Measurements from ENCODE around the gene TBC1D22A.

Gene TBC1D22A

DNA sequence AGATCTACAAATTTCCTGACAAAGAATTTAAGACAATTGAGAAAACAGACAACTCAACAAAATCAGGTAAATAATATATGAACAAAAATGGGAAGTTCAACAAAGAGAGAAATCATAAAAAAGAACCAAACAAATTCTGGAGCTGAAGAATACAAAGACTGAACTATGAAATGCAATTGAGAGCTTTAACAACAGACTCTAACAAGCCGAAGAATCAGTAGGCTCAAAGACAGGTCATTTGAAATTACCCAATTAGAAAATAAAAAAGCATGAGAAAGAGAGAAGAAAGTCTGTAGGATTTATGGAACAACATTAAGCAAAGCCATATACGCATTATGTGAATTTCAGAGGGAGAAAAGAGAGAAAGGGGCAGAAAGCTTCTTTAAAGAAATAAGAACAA lies 72.8 kb downstream of the TBC1D22A start:
- DNase-seq (ENCODE audit: low read depth in 2 of 2): no peak

DNA sequence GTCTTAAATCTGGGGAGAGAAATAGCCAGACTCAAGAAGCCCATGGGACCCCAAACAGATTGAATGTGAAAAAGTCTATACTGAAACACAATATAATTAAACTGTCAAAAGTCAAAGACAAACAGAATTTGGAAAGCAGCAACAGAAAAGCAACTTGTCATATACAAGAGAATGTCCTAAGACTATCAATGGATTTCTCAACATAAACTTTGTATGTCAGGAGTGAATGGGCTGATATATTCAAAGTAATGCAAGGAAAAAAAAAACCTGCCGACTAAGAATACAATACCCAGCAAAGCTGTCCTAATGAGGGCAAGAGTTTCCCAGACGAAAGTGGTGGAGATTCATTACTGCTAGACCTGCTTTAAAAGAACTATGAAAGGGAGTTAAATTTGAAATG lies 73.2 kb downstream of the TBC1D22A start:
- DNase-seq (ENCODE audit: low read depth in 2 of 2): no peak

DNA sequence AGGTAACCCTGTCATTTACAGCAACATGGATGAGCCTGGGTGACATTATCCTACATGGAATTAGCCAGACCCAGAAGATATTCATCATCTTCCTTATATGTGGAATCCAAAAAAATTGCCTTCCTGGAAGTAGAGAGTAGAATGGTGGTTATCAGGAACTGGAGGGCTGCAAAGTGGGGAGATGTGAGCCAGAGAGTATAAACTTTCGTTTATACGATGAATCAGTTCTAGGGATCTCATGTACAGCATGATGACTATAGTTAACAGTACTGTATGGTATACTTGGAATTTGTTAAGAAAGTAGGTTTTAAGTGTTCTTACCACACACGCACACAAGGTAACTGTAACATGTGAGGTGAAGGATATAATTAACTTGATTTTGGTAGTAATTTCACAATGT lies 79.1 kb downstream of the TBC1D22A start:
- no peak for DNase-seq (ENCODE audit: low read depth in 2 of 2)

DNA sequence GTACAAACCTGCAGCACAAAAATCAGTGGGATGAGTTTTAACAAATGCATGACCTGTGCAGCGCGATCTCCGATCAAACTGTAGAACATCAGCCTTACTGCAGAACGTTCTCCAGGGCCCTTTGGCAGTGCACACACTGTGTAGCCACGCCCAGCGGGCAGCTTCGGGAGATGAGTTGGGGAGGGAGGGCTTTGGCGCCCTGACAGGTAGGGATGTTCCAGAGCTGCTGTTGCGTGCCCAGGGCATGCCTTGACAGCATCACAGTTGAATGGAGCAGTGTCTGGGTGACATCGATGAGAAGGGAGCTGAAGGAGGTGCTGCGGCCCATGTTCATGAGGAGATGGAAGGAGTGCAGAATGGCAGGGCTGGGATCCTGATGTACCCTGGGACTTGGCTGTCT lies 80.2 kb downstream of the TBC1D22A start:
- DNase-seq (ENCODE audit: low read depth in 2 of 2): no peak

DNA sequence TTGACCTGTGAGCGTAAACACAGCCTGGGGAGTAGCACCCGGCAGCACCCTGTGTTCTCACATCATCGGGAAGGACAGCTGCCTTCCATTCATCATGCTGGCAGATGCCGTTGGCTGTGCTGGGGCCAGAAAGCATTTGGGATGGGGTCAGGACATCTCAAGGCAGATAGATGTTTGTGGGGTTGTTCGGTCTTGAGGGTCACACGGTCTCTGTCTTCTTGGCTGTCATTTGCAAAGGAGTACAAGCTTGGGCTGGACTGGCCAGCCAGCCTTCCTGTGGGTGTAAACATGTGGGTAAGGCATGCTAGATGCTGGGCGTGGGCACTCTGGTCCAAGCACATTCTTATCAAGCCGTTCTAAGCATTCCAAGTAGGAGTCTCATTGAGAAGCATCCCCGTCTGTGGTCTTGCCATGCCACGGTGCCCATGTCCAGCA lies 81.4 kb downstream of the TBC1D22A start:
- DNase-seq (ENCODE audit: low read depth in 2 of 2): no peak

DNA sequence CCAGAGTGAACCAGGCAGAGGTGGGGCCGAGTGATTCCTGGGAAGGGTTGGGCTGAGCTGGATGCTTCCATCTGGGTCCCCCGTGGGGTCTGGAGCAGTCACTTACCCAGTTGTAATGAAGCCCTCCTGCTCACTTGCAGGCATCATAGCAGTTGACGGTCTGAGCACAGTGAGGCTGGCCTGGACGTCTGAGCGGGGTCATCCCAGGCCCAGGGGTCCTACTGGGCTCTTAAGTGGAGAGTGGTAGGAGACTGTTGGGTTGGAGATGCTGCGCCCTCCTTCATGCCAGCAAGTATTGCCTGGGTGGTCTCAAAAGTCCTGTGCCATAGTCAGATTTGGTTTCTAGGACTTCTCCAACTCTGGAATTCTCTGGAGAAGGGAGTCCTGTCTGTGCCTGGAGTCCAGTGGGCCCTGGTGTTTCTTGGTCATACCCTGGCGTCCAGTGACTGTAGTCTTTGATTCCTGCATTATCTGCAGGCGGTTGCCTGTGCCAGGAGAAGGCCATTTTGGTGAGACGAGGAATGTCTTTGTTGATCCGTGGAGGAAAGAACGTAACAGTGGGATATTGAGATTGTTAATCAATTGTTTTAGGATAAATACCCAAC lies 82.3 kb downstream of the TBC1D22A start:
- no peak for DNase-seq (ENCODE audit: low read depth in 2 of 2)

DNA sequence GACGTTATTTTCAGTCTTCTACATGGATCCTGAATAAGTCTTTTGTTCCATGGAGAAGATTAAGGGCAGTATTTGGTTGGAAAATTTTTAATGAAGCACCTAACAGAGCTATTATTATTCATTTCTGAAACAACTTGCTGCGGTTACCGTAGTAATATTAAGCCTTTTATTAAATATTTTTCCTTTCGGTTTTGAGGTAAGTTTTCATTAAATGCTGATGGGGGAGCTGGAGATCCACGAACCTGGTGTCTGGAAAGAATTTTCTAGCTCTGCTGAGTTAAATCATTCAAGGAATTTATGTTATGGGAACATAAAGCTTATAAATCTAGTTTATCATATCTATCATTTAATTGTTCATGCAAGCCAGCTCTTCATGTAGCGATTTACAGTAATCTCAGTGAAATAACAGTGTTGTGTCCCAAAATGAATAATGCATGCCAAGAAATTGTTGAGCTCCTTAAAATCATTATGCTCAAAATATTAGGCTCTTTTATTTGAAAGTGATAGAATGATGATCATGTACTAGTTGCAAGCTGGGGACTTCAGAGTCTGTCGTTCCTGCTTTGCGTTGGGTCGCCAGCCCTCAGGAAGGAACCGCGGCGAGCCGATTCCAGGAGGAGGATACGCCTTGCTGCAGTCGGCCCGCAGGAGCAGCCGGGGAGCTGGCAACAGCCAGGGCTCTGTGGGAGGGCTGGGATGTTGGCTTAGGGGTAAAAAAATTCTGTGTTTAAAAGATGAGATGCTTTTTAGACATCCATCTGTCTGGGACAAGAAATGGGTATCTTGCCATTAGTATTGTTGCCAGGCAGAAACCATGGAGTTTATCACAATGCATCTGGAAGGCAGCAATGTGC lies 83.1 kb downstream of the TBC1D22A start:
- DNase-seq (ENCODE audit: low read depth in 2 of 2): no peak

DNA sequence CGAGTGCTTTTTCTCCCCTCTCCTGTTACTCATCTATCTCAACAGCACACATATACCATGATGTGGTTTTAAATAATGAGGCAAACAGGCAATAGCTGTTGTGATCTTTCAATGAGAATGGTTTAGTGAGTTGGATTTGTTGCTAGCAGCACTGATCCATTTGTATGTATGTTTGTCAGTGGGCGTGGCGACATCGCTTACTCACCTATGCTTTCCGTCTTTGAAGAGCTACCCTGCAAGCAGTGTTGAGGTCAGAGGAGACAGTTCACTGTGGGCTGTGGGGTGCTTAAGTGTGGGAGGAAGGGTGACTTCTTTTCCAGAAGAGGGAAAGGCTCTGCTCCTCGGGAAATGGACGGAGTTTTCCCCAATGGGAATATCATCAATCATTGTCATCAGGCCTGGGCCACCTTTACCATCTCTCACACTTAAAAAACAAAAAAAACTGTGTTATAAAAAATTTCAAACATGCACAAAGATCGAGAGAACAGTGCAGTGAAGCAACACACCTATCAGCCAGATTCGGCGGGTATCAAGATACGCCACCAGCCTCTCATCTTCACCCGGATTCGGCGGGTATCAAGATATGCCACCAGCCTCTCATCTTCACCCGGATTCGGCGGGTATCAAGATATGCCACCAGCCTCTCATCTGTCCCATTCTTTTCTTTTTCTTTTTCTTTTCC lies 83.8 kb downstream of the TBC1D22A start:
- DNase-seq (ENCODE audit: low read depth in 2 of 2): no peak

DNA sequence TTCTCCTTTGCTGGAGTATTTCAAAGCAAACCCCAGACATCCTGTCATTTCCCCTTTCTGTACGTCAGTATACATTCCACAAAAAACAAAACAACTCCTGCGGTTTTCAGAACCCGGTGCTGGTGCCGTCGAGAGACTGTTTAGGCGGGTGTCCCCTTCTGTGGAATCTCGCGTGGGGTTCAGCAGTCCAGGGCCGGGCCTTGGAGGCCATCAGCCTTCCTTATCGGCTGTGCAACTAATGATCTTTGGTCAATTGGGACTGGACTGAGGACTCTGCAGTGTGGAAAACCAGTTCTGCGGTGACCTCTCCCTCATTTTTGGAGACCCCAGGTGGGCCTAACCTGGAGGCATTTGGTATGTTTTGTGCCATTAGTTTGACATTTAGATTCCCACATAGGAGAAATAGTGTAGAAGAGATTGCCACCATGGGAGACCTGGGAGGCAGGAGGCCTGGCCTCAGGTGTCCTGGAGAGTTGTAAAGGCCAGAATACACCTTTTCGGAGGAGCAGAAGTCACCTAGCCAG lies 84.4 kb downstream of the TBC1D22A start:
- no peak for DNase-seq (ENCODE audit: low read depth in 2 of 2)

DNA sequence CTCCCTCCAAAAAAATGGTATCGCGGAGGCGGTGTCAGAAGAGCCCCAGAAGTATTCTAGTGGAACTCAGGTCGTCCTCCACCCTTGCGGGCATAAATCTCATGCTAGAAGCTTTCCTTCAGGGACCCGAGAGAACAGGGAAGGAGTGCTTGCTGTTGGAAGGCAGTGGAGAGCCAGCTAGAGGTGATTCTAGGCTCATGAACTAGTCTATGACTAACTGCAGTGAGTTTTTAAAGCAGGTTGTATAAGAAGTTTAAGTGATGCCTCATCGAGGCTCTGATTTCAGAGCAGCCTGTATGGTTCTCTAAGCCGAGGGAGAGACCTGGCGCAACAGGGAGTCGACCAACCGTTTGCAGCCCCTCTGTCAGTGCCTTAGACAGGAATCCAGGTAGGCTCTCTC lies 85.7 kb downstream of the TBC1D22A start:
- DNase-seq (ENCODE audit: low read depth in 2 of 2): no peak

DNA sequence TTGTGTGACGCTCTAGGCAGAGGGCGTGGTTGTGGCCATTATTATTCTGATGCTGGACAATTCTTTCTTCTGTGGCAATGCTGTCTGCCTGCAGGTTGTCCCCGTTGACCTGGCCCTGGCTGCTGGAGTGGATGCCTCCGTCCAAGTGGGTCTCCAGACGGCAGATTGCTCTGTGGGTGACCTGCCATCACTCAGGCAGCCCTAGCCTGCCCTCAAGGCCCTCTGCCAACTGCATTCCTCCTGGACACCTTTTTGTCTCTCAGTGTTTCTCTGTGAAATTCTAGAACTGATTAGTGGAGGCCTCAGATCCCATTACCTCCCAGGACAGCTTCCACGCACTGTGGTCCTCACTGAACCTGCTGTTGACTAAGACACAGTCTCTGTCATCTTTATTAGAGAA lies 86.7 kb downstream of the TBC1D22A start:
- no peak for DNase-seq (ENCODE audit: low read depth in 2 of 2)

DNA sequence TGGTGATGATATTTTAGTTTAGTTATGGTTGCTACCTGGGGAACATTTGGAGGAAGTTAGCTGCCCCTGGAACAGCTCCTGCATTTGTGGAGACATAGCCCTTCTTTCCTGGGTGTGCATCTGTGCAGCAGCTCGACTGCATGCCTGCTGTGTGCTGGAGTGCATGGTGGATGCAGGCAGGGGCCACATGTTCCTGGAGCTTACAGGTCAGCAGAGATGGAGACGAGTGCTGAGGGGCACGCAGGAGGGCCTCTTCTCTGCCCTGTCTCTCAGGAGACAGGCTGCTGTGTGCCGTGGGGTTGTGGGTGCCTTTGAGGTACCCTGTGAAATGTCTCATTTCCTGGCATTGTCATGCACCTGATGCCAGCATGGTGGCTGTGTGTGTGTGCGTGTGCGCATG lies 87.5 kb downstream of the TBC1D22A start:
- no peak for DNase-seq (ENCODE audit: low read depth in 2 of 2)

DNA sequence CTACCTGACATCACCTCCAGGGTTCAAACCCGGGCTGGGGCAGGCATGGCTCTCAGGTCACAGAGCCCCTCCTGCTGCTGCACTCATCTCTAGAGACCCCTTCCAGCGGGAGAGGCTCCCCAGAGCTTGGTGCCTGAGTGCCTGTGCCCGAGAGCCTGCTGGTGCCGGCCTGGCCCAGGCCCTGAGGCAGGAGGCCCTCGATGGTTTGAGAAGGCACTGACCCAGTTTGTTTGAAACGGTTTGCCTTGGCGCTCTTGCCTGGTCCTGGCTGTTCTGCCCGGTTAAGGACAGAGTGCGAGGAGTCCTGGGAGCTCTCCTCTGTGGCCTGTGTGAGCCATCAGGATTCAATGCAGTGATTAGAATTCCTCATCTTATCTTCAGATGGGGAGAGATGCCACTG lies 88.9 kb downstream of the TBC1D22A start:
- no peak for DNase-seq (ENCODE audit: low read depth in 2 of 2)

DNA sequence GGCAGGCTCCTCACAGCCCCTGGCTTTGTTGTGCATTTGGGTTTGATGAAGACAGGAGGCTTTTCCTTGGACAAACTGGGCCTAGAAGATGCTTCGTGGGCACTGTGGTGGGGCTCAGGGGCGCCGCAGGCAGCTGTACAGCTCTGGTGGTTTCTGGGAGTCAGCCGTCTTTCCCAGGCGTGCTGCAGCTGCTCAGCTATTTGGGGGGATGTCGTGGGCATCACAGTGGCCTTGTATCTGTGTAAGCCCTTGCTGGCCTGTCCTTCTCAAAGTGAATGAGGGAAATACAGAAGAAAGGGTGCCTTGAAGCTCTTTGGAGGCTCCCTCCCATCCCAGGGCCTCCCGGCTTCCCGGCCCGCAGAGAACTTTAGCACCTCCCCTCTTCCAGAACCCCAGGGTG lies 89.5 kb downstream of the TBC1D22A start:
- DNase-seq (ENCODE audit: low read depth in 2 of 2): no peak

DNA sequence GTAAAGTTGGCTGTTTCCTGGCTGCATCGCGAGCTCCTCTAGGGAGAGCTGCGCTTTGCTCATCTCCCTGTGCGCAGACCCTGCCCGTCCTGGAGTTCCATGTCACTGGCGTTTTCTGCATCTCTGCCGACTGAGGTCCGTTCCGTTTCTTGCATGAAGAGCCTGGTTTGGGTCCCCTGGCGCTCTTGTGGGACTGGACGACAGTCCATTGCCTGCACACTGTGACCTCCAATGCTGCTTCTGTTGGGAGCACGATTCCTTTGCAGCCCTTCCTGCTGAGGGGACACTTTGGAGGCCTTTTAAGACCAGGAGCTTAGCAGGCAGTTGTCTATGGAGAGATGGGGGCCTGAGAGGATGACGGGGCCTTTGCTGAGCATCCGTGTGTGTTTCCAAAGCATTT lies 90.3 kb downstream of the TBC1D22A start:
- no peak for DNase-seq (ENCODE audit: low read depth in 2 of 2)

DNA sequence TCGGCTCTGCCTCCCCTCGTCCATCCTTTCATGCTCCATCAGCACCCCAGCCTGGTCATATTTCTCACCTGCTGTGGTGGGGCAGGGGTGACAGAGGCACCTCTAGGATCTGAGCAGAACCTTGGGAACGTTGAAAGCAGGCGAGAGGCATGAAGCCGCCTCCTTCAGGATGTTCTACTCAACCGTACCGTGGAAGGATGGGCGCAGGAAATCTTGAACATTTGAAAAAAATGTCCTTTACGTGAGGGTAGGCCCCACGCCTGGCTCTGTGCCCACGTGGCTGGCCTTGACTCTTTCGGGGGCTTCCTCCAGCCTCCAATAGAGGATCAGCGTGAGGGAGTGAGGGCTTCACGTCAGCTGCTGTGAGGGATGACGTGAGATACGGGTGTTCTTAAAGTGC lies 90.7 kb downstream of the TBC1D22A start:
- DNase-seq (ENCODE audit: low read depth in 2 of 2): no peak

DNA sequence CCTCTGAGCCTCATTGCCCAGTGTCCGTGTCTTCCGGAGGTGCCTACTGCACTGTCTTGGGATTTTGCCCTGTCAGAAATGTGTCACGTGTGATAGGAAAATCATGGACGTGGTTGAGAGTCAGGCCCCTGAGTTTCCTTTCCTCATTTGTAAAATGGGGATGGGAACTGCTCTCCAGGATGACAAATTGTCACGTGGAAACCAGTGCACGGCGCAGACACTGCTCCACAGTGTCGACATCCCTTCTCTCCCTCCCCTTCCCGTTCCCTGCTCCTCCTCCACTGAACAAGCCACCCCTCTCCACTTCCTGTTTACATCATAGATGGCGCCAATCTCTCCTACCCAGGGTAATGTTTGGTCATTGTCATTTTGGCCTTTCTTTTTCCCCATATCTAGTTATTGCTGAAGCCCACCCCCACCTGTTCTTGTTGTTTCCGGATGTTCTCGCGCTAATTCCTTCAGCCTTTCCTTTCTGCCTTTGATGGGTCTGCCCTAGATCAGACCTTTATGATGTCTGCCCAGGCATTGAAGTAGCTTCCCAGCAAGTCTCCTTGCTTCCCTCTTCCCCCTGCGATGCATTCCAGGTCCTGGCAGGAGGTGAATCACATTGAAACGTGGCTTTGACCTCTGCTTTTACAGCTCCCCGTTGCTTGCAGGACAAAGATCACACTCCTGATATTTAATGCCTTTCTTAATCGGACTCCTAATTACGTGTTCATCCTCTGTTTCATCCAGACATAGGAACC lies 91.8 kb downstream of the TBC1D22A start:
- DNase-seq (ENCODE audit: low read depth in 2 of 2): no peak

DNA sequence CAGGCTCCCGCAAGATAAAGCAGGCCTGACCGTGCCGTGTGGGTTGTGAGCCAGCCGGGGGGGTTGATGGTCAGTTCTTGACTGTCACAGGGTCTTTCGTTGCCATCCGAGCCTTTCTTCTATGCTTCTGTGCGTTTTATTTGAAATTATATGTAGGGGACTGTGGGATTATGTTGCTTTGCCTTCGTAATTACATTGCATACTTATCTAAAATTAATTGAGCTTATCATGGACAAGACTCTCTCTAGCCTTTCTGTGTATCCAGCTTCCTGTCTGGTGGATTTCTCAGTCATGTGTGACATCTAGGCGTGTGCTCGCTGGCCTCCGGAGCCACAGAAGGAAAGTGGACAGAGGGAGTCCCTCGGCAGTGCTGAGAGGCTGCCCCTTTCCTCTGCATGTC lies 93.2 kb downstream of the TBC1D22A start:
- DNase-seq (ENCODE audit: low read depth in 2 of 2): no peak

DNA sequence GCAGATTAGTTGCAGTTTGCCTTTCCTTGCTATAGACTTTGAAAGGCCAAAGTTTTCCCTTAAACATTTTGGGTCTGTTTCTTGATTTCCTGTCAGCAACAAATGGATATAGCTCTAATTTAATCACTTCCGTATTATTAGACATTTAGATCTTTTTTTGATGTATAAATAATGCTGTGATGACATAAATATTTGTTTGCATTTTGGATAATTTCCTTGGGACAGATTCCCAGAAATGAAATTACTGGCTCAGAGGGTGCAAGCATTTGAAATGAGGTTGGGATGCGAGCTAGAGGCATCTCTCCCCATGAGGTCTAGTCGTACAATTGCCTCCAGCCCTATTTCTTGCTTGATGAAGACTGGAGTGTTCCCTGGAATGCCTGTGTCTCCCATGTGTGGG lies 94.2 kb downstream of the TBC1D22A start:
- DNase-seq (ENCODE audit: low read depth in 2 of 2): no peak

DNA sequence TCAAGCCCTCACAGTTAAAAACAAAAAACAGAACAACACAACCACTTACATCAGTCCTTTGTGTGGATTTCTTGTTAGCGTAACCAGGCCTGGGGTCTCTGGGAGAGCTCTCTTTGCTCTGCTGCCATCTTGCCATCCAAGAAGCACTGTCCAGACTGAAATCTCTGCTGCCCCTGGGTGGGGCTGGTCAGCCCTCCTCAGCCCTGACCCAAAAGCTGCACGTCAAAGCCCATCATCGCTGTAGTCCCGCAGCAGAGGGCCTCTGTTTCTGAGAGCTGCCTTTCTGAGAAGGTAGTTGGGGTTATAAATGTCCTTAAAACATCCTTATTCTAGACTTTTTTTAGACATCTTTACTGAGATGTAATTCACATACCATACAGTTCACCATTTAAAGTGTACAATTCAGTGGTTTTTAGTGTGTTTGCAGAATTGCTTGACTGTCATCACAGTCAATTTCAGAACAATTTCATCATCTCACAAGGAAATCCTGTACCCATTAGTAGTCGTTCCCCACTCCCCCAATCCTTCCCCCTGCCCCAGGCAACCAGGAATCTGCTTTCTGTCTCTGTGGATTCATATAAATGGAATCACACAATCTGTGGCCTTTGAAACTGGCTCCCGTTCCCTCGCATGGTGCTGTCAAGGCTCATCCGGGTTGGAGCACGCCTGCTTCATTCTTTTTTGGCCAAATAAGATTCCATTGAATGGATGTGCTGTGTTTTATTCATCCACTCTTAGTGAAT lies 94.9 kb downstream of the TBC1D22A start:
- no peak for DNase-seq (ENCODE audit: low read depth in 2 of 2)

DNA sequence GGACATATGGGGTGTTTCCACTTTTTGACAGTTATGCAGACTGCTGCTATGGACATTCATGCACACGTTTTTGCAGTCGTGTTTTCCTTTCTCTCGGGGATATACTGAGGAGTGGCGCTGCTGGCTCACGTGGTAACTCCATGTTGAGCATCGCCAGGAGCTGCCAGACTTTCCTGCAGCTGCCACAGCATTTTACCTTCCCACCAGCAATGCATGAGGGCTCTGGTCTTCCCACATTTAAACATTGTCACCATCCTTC lies 95.4 kb downstream of the TBC1D22A start:
- no peak for DNase-seq (ENCODE audit: low read depth in 2 of 2)
